NB4 (cell line): Measurements from ENCODE around the gene BPHL.

ENCODE experiments used
- CTCF ChIP-seq: IDR thresholded peaks from one replicate; pipeline ENCODE4 v1.5.1; 2012; ENCODE audit warnings: low read depth, low read length
- POLR2A ChIP-seq: IDR thresholded peaks from 2 replicates; pipeline ENCODE4 v1.6.1; 2011; ENCODE audit warnings: mild to moderate bottlenecking; ENCODE audit not compliant: insufficient read length; ENCODE audit errors: extremely low read depth
- TF ChIP-seq, protein P1 (sequence below): IDR thresholded peaks from 2 replicates; pipeline ENCODE4 v1.6.1; 2011; ENCODE audit warnings: low read depth, low read length

DNA sequence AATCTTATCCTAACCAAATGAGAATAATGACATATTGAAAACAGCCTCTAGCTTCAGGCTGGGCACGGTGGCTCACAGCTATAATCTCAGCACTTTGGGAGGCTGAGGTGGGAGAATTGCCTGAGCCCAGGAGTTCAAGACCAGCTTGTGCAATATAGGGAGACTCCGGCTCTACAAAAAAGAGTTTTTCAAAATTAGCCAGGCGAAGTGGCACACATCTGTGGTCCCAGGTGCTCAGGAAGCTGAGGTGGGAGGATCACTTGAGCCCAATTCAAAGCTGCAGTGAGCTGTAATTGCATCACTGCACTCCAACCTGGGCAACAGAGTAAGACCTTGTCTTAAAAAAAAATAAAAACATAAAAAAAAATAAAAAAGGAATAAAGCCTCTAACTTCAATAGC lies 34.2 kb downstream of the BPHL start:
- no peak for TF ChIP-seq CTCF
- TF ChIP-seq POLR2A = no peak
- TF ChIP-seq, protein P1, sequence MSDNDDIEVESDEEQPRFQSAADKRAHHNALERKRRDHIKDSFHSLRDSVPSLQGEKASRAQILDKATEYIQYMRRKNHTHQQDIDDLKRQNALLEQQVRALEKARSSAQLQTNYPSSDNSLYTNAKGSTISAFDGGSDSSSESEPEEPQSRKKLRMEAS = no peak
